Heart left ventricle (tissue), 13 donors: ENCODE data around the gene BNIP5.

ENCODE experiments used
- CTCF ChIP-seq, 12 donors: fragments of 200-600 bp; sonication (generic) in 4 of 12; IDR thresholded peaks; one replicate each; pipeline versions ENCODE4 v1.5.0 to v1.8.0; 2018 to 2022; ENCODE audit warnings: antibody characterized with exemption in 12 of 12, mild to moderate bottlenecking in 5 of 12
- POLR2A ChIP-seq, 2 donors: fragments of 450-650 bp; IDR thresholded peaks; one replicate each; pipeline ENCODE4 v1.6.1; 2017; ENCODE audit warnings: antibody characterized with exemption in 2 of 2, mild to moderate bottlenecking in 2 of 2, moderate library complexity in 2 of 2
- donor health status: ischemic (EF 13 %, LVEDD 7.1; RV severe dilation, severe dysfunction).
- donor health status: DM: no; HTN: yes; CAD: no.
- donor health status: DM: no; HTN: no; CAD: no.
- donor health status: ischemic (EF 25% LVEDD 6.9; RV normal size, moderate dysfunction).
- donor health status: ischemic (EF 25% LVEDD 5.7; RV mildly dilated, moderate dysfunction).
- donor health status: ischemic (EF 35%, LVEDD 5.7; RV mildly dilated, moderate dysfunction).
- donor health status: nonischemic (EF 11% LVEDD 7.7; RV severe dilation, severe dysfunction).
- donor health status: DM: yes; HTN: yes; CAD: no.
- donor health status: PGD.
- donor health status: ischemic (EF 29% LVEDD 5.4; RV normal size, mild dysfunction).
- donor health status: nonischemic (EF 23%, LVEDD 6.1; RV moderate dilation, normal function).

- TF ChIP-seq CTCF (IDR thresholded peaks at IDR 0.05) (no peak), POLR2A (IDR thresholded peaks at IDR 0.05) (no peak)
These were observed 36.8 kb upstream of the BNIP5 start for GRCh38 chr6:36373368-36374019.
